Coronary artery (tissue), 2 donors: ENCODE data around the gene ACAP3.

ENCODE experiments used
- DNase-seq: peaks from one replicate; pipeline ENCODE4 v3.0.0-alpha.2; 2017; ENCODE audit warnings: low spot score
- H3K27ac ChIP-seq, 2 donors: fragments of 200-600 bp; sonication (generic); one replicate each; pipeline ENCODE4 v1.5.1; 2016 to 2019
- H3K4me3 ChIP-seq: fragments of 200-600 bp; sonication (generic); 2 replicates; pipeline ENCODE4 v1.5.1; 2016; ENCODE audit warnings: mild to moderate bottlenecking, moderate library complexity
- TF ChIP-seq, protein P1 (sequence below): fragments of 200-600 bp; sonication (generic); IDR thresholded peaks from one replicate; pipeline ENCODE4 v1.5.1; 2019; ENCODE audit warnings: antibody characterized with exemption

The ACAP3 gene

DNA sequence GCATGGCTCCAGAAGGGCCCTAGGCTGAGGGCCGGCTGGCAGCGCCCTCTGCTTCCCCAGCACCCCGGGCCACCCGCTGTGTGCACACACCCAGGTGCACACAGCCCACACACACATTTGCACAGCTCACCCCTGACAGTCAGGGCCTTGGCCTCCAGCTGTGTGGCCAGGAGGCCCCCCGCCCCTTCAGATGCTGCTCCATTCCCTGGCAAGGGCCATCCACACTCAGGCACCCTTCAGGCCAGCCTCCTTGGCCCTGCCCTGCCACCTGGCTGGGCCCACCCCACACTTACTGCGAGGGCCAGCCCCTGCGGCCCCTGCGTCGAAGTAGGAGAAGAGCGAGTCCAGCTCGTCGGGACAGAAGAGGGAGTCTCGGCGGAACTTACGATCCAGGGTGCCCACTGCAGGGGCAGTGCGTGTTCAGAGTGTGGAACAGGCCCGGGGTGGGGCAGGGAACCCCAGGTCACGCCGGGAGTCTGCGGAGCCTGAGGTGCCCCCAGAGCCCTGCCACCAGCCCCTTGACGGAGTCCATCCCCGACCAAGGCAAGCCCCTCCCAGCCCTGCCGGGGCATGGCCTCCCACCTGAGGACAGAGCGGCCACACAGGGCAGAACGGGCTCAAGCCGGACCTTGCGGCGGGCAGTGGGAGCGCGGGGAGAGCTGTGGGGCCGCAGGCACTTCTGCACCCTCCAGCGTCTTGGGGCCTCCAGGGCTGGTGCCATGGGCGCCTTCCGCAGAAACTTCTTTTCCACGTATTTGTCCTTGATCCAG, 12.4 kb downstream of the ACAP3 start:
- TF ChIP-seq, protein P1, sequence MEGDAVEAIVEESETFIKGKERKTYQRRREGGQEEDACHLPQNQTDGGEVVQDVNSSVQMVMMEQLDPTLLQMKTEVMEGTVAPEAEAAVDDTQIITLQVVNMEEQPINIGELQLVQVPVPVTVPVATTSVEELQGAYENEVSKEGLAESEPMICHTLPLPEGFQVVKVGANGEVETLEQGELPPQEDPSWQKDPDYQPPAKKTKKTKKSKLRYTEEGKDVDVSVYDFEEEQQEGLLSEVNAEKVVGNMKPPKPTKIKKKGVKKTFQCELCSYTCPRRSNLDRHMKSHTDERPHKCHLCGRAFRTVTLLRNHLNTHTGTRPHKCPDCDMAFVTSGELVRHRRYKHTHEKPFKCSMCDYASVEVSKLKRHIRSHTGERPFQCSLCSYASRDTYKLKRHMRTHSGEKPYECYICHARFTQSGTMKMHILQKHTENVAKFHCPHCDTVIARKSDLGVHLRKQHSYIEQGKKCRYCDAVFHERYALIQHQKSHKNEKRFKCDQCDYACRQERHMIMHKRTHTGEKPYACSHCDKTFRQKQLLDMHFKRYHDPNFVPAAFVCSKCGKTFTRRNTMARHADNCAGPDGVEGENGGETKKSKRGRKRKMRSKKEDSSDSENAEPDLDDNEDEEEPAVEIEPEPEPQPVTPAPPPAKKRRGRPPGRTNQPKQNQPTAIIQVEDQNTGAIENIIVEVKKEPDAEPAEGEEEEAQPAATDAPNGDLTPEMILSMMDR, result no peak
- H3K27ac ChIP-seq, result no peak overlapping the region
- DNase-seq, result no peak
- no peak overlapping the region for H3K4me3 ChIP-seq

DNA sequence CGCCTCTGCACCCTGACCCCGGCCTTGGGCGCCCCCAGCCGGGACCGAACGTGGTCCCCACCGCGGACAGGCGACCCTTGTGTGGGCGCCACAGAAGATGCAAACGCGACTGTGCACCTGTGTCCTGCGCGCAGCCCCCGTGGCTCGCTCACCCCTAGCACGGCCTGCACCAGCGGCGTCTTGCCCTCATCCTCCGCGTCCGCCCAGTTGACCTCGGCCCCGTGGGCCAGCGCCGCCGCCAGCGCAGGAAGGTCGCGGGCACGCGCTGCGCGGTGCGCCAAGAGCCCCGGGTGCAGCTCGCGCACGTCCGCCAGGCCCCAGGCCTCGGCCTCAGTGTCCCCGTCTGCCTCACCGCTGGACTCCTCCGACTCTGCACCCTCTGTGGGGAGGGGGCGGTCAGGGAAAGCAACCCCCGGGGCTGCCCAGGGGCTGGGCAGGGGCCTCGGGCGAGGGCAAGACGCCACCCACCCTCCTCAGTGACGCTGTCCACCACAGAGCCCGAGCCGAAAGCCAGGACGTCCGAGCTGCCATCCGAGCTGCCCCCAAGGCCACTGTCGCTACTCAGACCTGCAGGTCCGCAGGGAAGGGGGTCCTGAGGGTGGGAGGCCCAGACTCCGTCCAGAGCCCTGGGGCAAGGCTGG, 13.4 kb downstream of the ACAP3 start:
- no peak for DNase-seq
- TF ChIP-seq, protein P1, result no peak
- no peak overlapping the region for H3K4me3 ChIP-seq
- H3K27ac ChIP-seq, result no peak overlapping the region

DNA sequence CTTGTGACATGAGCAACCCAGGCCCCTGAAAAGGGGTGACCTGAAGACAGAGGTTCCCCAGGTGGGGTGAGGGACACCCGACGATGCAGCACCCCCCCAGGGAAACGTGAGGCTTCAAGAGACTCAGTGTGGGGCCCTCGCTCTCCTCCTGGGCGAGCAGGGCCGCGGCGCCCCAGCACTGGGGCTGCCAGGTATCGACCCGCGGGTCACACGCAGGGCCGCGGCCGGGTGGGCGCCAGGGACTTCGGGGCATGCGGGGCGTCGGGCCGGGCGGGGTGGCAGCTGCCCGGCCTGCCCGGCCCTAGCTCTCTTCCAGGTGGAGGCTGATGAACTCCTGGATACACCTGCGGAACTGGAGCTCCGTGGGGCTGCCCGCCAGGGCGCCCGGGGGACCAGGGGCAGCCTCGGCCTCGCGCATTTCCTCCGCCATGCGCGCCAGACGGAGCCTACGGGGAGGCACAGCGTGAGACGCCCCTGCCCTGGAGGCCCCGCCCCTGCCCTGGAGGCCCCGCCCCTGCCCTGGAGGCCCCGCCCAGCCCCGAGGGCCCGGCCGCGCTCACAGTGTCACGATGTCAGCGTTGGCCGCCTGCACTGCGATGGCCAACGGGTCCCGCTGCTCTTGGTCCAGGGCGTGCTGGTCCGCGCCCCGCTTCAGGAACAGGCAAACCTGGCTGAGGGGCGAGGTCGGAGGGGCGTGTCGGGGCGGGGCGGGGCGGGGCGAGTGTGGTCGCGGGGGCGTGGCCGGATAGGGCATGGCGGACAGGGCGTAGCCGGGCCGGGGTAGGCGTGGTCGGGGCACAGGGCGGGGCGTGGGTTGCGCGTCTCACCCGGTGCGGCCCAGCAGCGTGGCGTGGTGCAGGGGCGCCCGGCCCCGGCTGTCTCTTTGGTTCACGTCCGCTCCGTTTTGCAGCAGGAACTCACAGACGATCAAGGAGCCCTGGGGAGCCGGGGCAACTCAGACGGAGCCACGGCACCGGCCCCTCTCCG, 14.2 kb downstream of the ACAP3 start:
- no peak overlapping the region for H3K27ac ChIP-seq
- no peak overlapping the region for H3K4me3 ChIP-seq
- DNase-seq, result no peak
- TF ChIP-seq, protein P1, result no peak

DNA sequence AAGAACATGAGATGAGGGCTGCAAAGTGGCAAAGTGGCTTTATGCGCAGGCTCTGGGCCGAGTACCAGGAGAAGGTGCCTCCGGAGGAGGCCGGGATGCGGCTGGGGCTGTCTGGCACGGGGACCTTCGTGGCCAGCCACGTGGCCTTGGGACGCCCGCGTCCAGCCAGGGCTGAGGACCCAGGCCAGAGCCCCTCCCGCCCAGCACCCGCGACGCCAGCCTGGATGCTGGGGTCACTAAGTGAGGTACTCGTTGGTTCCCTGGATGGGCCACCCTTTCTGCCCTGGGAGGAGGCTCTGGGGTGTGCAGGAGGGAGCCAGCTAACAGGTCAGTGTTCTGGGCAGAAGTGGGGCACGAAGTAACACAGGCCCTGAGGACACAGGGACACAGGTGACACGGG, 14.9 kb downstream of the ACAP3 start:
- Histone ChIP-seq H3K4me3 (no peak overlapping the region), H3K27ac (no peak overlapping the region)
- TF ChIP-seq, protein P1, result no peak
- no peak for DNase-seq

DNA sequence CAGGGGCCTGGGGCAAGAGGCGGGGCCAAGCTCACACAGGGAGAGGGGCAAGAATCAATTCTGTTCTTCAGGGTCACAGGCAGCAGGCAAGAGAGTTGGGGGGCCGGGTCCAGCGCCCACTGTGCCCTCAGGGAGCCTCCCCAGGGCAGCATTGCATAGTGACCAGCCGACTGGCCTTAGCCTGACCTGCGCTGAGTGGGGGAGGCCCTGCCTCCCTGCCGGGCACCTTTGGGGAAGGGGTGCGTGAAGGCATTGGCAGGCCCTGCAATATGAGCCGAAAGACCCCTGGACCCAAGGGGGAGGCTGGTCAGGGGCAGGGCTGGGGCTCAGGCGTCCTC, 15.3 kb downstream of the ACAP3 start:
- H3K4me3 ChIP-seq, result no peak overlapping the region
- TF ChIP-seq, protein P1, result no peak
- no peak overlapping the region for H3K27ac ChIP-seq
- DNase-seq, result no peak

DNA sequence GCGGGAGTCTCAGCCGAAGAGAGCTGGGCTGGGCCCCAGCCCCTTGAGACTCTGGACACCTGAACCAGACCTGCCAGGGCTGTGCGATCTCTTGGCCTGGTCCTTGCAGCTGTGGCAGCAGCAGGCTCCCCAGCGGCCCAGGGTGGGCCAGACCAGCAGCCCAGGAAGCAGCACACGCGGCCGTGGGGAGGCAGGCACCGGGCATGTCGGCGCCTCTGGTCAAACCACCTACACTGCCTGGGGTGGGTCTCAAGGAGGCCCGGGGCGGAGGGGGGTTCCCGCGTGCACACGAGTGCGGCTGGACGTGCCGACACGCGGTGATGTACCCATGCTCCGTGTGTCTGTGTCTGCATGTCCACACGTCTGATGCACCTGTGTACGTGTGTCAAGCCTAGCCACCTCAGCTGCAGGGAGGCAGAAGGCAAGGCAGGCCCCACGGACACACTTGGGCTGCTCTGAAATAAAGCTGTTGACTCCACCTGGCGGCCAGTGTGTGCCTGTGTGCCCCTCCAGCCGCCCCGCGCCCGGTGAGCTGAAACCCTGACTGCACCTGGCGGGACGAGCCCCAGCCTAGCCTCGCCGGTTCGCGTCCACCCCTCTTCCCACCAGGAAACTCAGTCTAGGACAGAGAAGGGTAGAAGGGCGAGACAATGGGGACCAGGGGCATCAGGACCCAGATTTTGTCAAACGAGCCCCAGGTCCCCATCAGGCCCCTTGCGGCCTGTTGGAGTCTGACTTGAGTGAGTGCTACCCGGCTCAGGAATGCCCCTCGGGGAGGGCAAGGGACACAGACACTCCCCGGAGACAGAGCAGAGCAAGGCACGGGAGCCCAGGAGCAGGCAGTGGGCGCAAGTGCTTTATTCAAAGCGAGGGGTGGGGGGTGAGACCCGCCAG, 15.9 kb downstream of the ACAP3 start:
- TF ChIP-seq, protein P1, result peak; percentile 18
- DNase-seq, result no peak
- Histone ChIP-seq H3K27ac (no peak overlapping the region), H3K4me3 (no peak overlapping the region)
